ENCODE measurements around the gene EPS8L3. TPM values are rescaled to one million over a fixed set of nuclear protein-coding genes. Genes with fewer than 3 reads are reported as not detected.

Gene EPS8L3
- total and polyA plus RNA-seq, 2 of the 8 experiments (the other 6 are each of a cell fraction or from before 2014, with no cell fraction given), result not detected

DNA sequence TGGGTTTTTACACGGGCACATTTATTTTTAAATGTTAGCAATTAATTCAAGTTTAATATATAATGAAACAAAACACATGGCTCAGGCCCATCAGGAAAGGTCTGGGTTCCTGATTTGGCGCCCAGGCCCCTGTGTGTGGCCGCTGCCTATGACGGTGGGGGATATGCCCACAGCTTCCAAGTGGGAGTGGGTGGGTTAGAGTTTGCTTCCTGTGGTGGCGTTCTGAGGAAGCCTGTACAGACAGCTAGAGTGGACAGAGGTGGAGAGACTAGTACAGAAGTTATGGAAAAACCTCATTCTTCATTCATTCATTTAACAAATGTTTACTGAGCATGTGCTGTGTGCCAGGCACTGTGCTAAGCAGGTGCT, 22.4 kb upstream of the EPS8L3 start (continued):
- TF ChIP-seq, protein P1, sequence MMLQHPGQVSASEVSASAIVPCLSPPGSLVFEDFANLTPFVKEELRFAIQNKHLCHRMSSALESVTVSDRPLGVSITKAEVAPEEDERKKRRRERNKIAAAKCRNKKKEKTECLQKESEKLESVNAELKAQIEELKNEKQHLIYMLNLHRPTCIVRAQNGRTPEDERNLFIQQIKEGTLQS (IDR thresholded peaks at IDR 0.05; ENCODE audit: insufficient read depth, low read depth, low read length), result no peak
- TF ChIP-seq GABPA (IDR thresholded peaks at IDR 0.05; ENCODE audit: borderline replicate concordance, insufficient read depth, low read length), result no peak
- TF ChIP-seq SIX5 (IDR thresholded peaks at IDR 0.05; ENCODE audit: low read depth, low read length), result no peak
- TF ChIP-seq JUND (IDR thresholded peaks at IDR 0.05; ENCODE audit: low read length), result no peak
- TF ChIP-seq EZH2 (IDR thresholded peaks at IDR 0.05; ENCODE audit: low read depth, low read length, severe bottlenecking), result no peak
- no peak for TF ChIP-seq KDM5A (IDR thresholded peaks at IDR 0.05; ENCODE audit: low read length)
- no peak for TF ChIP-seq TAF7 (optimal IDR thresholded peaks at IDR 0.05; ENCODE audit: borderline replicate concordance, low read depth, low read length)

All from H1 (cell line).